Measurements from ENCODE around the gene CLNS1A. TPM values are rescaled to one million over a fixed set of nuclear protein-coding genes. Genes with fewer than 3 reads are reported as not detected.

Gene CLNS1A
- total RNA-seq, 1 donor from 2014 or later: 221 TPM

DNA sequence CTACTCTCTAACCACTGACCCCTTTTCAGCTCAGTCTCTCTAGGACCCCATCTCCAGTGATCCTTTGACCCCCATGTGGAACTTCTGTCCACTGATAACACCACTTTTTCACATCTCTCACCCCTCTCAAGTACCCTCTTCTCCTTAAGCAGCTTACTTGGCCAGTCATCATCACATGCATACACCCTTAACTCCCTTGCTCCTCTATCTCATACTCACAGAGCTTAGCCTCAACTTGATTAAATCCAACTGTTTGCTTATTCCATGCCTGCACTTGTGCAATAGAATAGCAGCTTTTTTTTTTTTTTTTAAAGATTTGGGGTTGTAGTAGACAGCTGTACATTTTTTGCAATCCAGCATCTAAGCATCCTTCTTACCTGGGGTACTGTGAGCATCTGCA, 25.7 kb downstream of the CLNS1A start:
- DNase-seq (ENCODE audit: low read depth) (no peak), FAIRE-seq (no peak)
- H3K27me3 ChIP-seq (ENCODE audit: control insufficient read depth, insufficient read depth, low read length): no peaks in the 10 kb centered on the region
- TF ChIP-seq, protein P1, sequence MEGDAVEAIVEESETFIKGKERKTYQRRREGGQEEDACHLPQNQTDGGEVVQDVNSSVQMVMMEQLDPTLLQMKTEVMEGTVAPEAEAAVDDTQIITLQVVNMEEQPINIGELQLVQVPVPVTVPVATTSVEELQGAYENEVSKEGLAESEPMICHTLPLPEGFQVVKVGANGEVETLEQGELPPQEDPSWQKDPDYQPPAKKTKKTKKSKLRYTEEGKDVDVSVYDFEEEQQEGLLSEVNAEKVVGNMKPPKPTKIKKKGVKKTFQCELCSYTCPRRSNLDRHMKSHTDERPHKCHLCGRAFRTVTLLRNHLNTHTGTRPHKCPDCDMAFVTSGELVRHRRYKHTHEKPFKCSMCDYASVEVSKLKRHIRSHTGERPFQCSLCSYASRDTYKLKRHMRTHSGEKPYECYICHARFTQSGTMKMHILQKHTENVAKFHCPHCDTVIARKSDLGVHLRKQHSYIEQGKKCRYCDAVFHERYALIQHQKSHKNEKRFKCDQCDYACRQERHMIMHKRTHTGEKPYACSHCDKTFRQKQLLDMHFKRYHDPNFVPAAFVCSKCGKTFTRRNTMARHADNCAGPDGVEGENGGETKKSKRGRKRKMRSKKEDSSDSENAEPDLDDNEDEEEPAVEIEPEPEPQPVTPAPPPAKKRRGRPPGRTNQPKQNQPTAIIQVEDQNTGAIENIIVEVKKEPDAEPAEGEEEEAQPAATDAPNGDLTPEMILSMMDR (IDR thresholded peaks at IDR 0.05; ENCODE audit: insufficient read depth, low read length, severe bottlenecking): no peak
- H3K36me3 ChIP-seq (ENCODE audit: control insufficient read depth, insufficient read depth, low read length): peaks cover 5% of the 10 kb centered on the region
- no peak overlapping the region for H3K4me3 ChIP-seq (ENCODE audit: low read depth, low read length)

DNA sequence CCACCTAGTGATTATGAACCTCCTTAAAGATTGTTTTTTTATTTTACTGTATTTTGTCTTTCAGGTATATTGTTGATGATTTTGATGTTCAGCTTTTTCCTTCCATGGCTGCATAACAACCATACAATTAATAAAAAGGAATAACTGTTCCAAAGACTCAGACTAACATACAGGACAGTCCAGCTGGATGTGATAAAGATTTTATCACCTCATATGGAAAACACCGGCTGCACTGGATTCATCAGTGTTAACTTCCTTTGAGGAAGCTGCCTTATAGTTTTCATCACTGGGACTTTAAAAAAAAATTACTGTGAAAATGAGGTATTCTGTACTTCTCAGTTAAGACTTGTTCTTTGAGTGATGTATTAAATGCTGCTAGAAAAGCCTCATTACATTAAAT, 28.4 kb downstream of the CLNS1A start:
- no peak overlapping the region for H3K4me3 ChIP-seq (ENCODE audit: low read depth, low read length)
- no peaks in the 10 kb centered on the region for H3K27me3 ChIP-seq (ENCODE audit: control insufficient read depth, insufficient read depth, low read length)
- DNase-seq (ENCODE audit: low read depth): no peak
- no peak for FAIRE-seq
- peaks cover 5% of the 10 kb centered on the region for H3K36me3 ChIP-seq (ENCODE audit: control insufficient read depth, insufficient read depth, low read length)
- TF ChIP-seq, protein P1 (IDR thresholded peaks at IDR 0.05; ENCODE audit: insufficient read depth, low read length, severe bottlenecking): no peak

DNA sequence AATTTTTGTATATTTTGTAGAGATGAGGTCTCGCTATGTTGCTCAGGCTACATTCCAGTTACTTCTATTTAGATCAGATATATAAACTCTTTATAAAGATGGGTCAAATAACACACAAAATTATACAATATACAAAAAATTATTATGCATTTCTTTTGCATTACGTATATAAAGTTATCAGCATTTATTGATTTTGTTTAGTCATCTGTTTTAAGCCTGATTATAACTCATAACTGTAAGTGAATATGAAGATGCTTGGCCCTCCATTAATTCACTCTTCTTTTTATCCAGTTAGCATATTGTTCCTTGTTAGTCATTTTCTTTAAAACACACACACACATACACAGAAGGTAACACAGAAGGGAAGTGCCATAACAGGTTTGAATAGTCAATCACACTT, 33.3 kb downstream of the CLNS1A start:
- Histone ChIP-seq H3K36me3 (ENCODE audit: control insufficient read depth, insufficient read depth, low read length) (peaks cover 1% of the 10 kb centered on the region), H3K27me3 (ENCODE audit: control insufficient read depth, insufficient read depth, low read length) (no peaks in the 10 kb centered on the region), H3K4me3 (ENCODE audit: low read depth, low read length) (no peak overlapping the region)
- TF ChIP-seq, protein P1 (IDR thresholded peaks at IDR 0.05; ENCODE audit: insufficient read depth, low read length, severe bottlenecking): no peak
- no peak for FAIRE-seq
- no peak for DNase-seq (ENCODE audit: low read depth)

DNA sequence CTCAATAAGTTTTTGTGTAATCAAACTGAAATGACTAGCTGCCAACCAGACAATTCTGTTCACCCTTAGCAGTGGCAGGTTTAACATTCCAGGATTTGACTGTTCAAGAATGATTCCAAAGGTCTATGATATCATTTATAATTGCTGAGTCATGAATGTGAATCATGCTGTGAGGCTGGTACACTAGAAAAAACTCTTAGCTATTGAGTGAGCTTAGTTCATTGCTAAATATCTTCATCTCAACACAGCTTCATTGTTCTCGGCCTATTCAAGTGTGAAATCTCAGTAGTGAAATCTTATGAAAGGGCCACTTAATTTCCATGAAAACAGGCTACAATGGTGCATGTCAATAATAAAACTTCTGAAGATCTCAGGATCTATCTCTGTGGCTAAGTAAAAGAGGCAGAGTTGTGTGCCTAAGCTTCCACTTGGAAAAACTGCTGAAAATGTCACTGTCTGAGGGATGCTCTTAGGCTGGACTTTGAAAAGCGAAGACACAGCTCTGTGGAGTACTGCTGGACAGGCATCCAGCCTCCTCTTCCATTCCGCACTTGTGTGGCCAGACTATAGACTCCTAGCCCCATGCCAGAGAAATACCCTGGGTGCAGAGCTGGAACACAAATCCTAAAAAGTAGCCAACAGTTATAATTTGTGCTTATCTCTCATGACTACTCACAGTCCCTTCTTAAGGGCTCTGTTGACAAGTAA, 35.1 kb downstream of the CLNS1A start:
- TF ChIP-seq, protein P1 (IDR thresholded peaks at IDR 0.05; ENCODE audit: insufficient read depth, low read length, severe bottlenecking): no peak
- Histone ChIP-seq H3K36me3 (ENCODE audit: control insufficient read depth, insufficient read depth, low read length) (no peaks in the 10 kb centered on the region), H3K4me3 (ENCODE audit: low read depth, low read length) (no peak overlapping the region), H3K27me3 (ENCODE audit: control insufficient read depth, insufficient read depth, low read length) (no peaks in the 10 kb centered on the region)
- no peak for FAIRE-seq
- peak; percentile 95 for DNase-seq (ENCODE audit: low read depth)

DNA sequence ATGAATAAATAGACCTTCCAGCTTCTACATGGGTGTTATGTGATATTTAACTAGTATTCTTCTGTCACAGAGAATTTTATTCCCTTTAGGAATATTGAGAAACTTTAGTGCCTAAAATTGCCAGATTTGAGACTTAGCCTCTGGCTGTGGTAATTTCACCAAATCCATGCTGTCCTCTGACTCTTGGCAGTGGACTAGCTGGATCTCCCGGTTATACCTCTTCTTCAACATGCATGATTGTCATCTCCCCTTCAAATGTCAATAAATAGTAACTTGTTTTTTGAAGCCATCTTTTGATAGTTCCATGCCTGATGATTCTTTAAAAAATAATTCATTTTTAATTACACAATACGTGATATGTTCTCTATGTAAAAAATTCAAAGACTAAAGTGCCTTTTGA, 39.4 kb downstream of the CLNS1A start:
- DNase-seq (ENCODE audit: low read depth) (no peak), FAIRE-seq (no peak)
- Histone ChIP-seq H3K27me3 (ENCODE audit: control insufficient read depth, insufficient read depth, low read length) (no peaks in the 10 kb centered on the region), H3K36me3 (ENCODE audit: control insufficient read depth, insufficient read depth, low read length) (no peaks in the 10 kb centered on the region), H3K4me3 (ENCODE audit: low read depth, low read length) (no peak overlapping the region)
- TF ChIP-seq, protein P1 (IDR thresholded peaks at IDR 0.05; ENCODE audit: insufficient read depth, low read length, severe bottlenecking): no peak

DNA sequence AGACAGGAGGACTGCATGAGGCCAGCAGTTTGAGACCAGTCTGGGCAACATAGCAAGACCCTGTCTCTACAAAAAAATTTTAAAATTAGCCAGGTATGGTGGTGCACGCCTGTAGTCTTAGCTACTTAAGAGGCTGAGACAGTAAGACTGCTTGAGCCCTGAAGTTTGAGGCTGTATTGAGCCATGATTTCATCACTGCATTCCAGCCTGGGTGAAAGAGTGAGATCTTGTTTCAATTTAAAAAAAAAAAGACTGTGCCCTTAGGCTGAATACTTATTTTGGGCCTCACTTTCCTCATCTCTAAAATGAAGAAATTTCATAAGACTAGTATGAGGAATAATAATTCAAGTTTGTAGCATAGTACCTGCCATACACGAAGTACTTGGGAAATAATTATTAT, 41.0 kb downstream of the CLNS1A start:
- FAIRE-seq (no peak), DNase-seq (ENCODE audit: low read depth) (peak; percentile 59)
- TF ChIP-seq, protein P1 (IDR thresholded peaks at IDR 0.05; ENCODE audit: insufficient read depth, low read length, severe bottlenecking): no peak

More for the DNA sequence above, 41.0 kb downstream of the CLNS1A start:
- Histone ChIP-seq H3K27me3 (ENCODE audit: control insufficient read depth, insufficient read depth, low read length) (no peaks in the 10 kb centered on the region), H3K36me3 (ENCODE audit: control insufficient read depth, insufficient read depth, low read length) (no peaks in the 10 kb centered on the region), H3K4me3 (ENCODE audit: low read depth, low read length) (no peak overlapping the region)
